Measurements from ENCODE around the gene TPTE2. TPM values are rescaled to one million over a fixed set of nuclear protein-coding genes. Genes with fewer than 3 reads are reported as not detected.
"Not testable (repeated sequence)": the region's sequence is repeated elsewhere in the genome, so short reads cannot be mapped to it uniquely, and the experiment has no call there.

TPTE2 gene
- total and polyA plus RNA-seq, 2 of the 4 experiments (the other 2 are of a cell fraction): not detected

DNA sequence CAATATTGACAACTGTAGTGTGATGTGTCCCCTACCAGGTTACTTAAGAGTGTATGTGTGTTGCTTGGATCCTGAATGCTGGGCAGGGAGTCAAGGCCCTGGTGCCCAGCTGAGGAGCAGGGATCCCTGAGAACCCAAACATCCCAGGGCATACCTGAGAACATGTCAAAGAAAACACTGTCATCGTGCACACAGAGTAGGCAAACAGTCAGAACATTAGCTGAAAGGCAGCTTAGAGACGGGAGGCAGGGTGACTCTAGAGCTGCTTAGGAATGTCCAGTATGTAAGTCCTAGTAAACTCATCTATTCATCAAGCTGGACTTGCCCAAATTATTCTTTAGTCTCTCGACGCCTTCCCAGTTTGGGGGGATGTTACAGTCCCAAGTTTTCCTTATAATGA lies 4.0 kb downstream of the TPTE2 start:
- intact Hi-C loops (cut with micrococcal nuclease): not testable (repeated sequence)

DNA sequence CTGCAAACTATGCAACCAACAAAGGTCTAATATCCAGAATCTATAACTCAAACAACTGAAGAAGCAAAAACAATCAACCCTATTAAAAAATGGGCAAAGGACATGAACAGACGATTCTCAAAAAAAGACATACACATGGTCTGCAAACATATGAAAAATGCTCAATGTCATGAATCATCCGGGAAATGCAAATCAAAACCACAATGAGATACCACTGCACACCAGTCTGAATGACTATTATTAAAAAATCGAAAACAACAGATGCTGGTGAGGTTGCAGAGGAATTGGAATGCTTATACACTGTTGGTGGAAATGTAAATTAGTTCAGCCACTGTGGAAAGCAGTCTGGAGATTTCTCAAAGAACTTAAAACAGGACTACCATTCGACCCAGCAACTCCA lies 12.1 kb downstream of the TPTE2 start:
- H2AK9ac ChIP-seq (replicated peaks; ENCODE audit: low read depth, low read length, poor library complexity); H3K9me1 ChIP-seq (ENCODE audit: insufficient read depth, low read length); H3K14ac ChIP-seq (replicated peaks; ENCODE audit: low read depth, low read length); H3K4me2 ChIP-seq (ENCODE audit: low read depth, low read length); H3K9ac ChIP-seq (ENCODE audit: low read depth, low read length); dilution Hi-C loops (cut with HindIII; ENCODE audit: low sequenced_read_pairs, unreplicated experiment); in situ Hi-C loops (cut with MboI; ENCODE audit: low sequenced_read_pairs); H3K79me1 ChIP-seq (ENCODE audit: low read depth in 1 of 2, low read length in 2 of 2); BruUV-seq (replicated peaks); DNase-seq; H4K20me1 ChIP-seq (ENCODE audit: insufficient read depth, low read length); H2AFZ ChIP-seq (replicated peaks; ENCODE audit: low read length, poor library complexity); H3K4ac ChIP-seq (ENCODE audit: low read depth, low read length); H2BK5ac ChIP-seq (ENCODE audit: low read depth, low read length, poor library complexity, severe bottlenecking); H3K27me3 ChIP-seq (ENCODE audit: control insufficient read depth, insufficient read depth, low read length); H3K18ac ChIP-seq (ENCODE audit: low read depth, low read length); POLR2A ChIA-PET (ENCODE audit: unreplicated experiment); intact Hi-C loops (cut with micrococcal nuclease); H3K56ac ChIP-seq (ENCODE audit: extremely low read depth, insufficient read depth, low read length); ATAC-seq (ENCODE audit: low read depth); H4K91ac ChIP-seq (ENCODE audit: insufficient read depth, low read depth, low read length); H2BK15ac ChIP-seq (ENCODE audit: low read depth, low read length); H3K36me3 ChIP-seq (ENCODE audit: control insufficient read depth, insufficient read depth, low read length); H3K4me1 ChIP-seq (ENCODE audit: control insufficient read depth, insufficient read depth, low read length); H4K8ac ChIP-seq (ENCODE audit: low read depth in 2 of 2, low read length in 2 of 2); H2AK5ac ChIP-seq (ENCODE audit: low read depth, low read length); H2BK120ac ChIP-seq (ENCODE audit: low read depth, low read length); H3K9me3 ChIP-seq (ENCODE audit: control insufficient read depth, insufficient read depth, low read length); H4K5ac ChIP-seq (ENCODE audit: low read depth, low read length); CTCF ChIA-PET; H3K4me3 ChIP-seq (ENCODE audit: insufficient read depth, low read depth, low read length); H3K23ac ChIP-seq (ENCODE audit: low read depth, low read length); H3K27ac ChIP-seq (ENCODE audit: insufficient read depth, low read length); H2BK20ac ChIP-seq (ENCODE audit: low read depth, low read length): not testable (repeated sequence)
- no CpG with 5 or more reads among the region's 4 CpGs for WGBS, 2 experiments (ENCODE audit: extremely low coverage in 2 of 2, insufficient read length in 1 of 2)

More for the DNA sequence above, 4.0 kb downstream of the TPTE2 start:
- H4K5ac ChIP-seq (ENCODE audit: low read depth, low read length); H4K20me1 ChIP-seq (ENCODE audit: insufficient read depth, low read length); H3K27ac ChIP-seq (ENCODE audit: insufficient read depth, low read length); POLR2A ChIA-PET (ENCODE audit: unreplicated experiment); H2AK9ac ChIP-seq (replicated peaks; ENCODE audit: low read depth, low read length, poor library complexity); H3K18ac ChIP-seq (ENCODE audit: low read depth, low read length); H2BK20ac ChIP-seq (ENCODE audit: low read depth, low read length); H3K4me3 ChIP-seq (ENCODE audit: insufficient read depth, low read depth, low read length); H2AFZ ChIP-seq (replicated peaks; ENCODE audit: low read length, poor library complexity); H2BK5ac ChIP-seq (ENCODE audit: low read depth, low read length, poor library complexity, severe bottlenecking); H2BK15ac ChIP-seq (ENCODE audit: low read depth, low read length); H3K36me3 ChIP-seq (ENCODE audit: control insufficient read depth, insufficient read depth, low read length); H3K56ac ChIP-seq (ENCODE audit: extremely low read depth, insufficient read depth, low read length); H2BK120ac ChIP-seq (ENCODE audit: low read depth, low read length); BruUV-seq (replicated peaks); H3K9me1 ChIP-seq (ENCODE audit: insufficient read depth, low read length); H3K27me3 ChIP-seq (ENCODE audit: control insufficient read depth, insufficient read depth, low read length); in situ Hi-C loops (cut with MboI; ENCODE audit: low sequenced_read_pairs); H3K9ac ChIP-seq (ENCODE audit: low read depth, low read length); H3K9me3 ChIP-seq (ENCODE audit: control insufficient read depth, insufficient read depth, low read length); H2AK5ac ChIP-seq (ENCODE audit: low read depth, low read length); DNase-seq; H3K4me2 ChIP-seq (ENCODE audit: low read depth, low read length); H3K4me1 ChIP-seq (ENCODE audit: control insufficient read depth, insufficient read depth, low read length); H3K79me1 ChIP-seq (ENCODE audit: low read depth in 1 of 2, low read length in 2 of 2); dilution Hi-C loops (cut with HindIII; ENCODE audit: low sequenced_read_pairs, unreplicated experiment); CTCF ChIA-PET; H4K8ac ChIP-seq (ENCODE audit: low read depth in 2 of 2, low read length in 2 of 2); H3K14ac ChIP-seq (replicated peaks; ENCODE audit: low read depth, low read length); H3K23ac ChIP-seq (ENCODE audit: low read depth, low read length); H3K4ac ChIP-seq (ENCODE audit: low read depth, low read length); H4K91ac ChIP-seq (ENCODE audit: insufficient read depth, low read depth, low read length): not testable (repeated sequence)
- 0 out of 2 replicates have a peak, but pooled peaks have one; percentile 35 for ATAC-seq (ENCODE audit: low read depth)
- no CpG with 5 or more reads among the region's 4 CpGs for WGBS, 2 experiments (ENCODE audit: extremely low coverage in 2 of 2, insufficient read length in 1 of 2)

All from IMR-90 (cell line).